C4-2B (cell line): Measurements from ENCODE around the gene ATAT1.

Experiments used
- ZFX ChIP-seq: fragments of 450-650 bp; IDR thresholded peaks from 2 replicates; pipeline ENCODE4 v1.6.1; 2017
- TF ChIP-seq, protein P1 (sequence below): fragments of 450-650 bp; conservative IDR thresholded peaks from 2 replicates; pipeline ENCODE4 v1.5.1; 2017; ENCODE audit warnings: mild to moderate bottlenecking

DNA sequence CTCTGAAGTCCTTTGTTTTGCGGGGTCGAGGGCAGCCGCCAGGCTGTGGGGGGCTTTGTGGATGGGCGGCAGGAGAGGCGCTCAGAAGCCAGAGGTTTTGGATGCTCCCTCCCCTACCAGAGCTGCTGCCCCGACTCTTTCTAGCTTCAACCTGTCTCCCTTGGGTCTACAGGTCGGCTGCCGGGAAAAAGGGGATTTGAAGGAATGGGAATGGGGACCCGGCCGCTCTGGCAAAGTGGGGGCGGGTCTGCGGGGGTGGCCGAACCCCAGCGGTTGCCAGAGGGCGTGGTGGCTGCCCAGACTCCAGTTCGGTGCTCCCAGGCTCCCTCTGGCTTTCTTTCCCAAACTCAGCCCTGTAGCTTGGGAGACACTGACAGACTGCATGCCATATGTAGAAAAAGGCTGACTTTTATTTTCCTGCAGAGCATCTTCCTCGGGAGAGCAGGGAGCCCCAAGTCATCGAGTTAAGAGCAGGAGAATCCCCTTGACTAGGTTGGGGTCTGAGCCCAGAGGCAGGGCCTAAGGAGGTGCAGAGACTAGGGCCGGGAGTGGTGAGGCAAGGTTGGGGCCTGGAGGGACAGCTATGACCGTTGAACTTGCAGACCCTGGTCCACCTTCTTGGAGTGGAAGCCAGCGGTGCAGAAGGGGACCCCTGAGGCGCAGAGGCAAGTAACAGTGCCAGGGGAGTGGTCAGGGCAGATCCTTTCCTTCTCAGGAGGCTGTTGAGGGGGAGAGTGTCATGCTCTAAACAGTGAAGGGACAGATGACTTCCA lies 61.2 kb downstream of the ATAT1 start:
- TF ChIP-seq, protein P1, sequence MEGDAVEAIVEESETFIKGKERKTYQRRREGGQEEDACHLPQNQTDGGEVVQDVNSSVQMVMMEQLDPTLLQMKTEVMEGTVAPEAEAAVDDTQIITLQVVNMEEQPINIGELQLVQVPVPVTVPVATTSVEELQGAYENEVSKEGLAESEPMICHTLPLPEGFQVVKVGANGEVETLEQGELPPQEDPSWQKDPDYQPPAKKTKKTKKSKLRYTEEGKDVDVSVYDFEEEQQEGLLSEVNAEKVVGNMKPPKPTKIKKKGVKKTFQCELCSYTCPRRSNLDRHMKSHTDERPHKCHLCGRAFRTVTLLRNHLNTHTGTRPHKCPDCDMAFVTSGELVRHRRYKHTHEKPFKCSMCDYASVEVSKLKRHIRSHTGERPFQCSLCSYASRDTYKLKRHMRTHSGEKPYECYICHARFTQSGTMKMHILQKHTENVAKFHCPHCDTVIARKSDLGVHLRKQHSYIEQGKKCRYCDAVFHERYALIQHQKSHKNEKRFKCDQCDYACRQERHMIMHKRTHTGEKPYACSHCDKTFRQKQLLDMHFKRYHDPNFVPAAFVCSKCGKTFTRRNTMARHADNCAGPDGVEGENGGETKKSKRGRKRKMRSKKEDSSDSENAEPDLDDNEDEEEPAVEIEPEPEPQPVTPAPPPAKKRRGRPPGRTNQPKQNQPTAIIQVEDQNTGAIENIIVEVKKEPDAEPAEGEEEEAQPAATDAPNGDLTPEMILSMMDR = no peak
- TF ChIP-seq ZFX = no peak
